PC-3 (cell line): ENCODE results near the gene PPP1R13B. TPM values are rescaled to one million over a fixed set of nuclear protein-coding genes. Genes with fewer than 3 reads are reported as not detected.
A peak's percentile ranks its signal among the peaks of the same experiment; 100 is the strongest.
"Not testable (repeated sequence)": the region's sequence is repeated elsewhere in the genome, so short reads cannot be mapped to it uniquely, and the experiment has no call there.

Source experiments
- ATAC-seq: fragments of 200-7000 bp; cut with Tn5 transposase; 2 replicates; pipeline ENCODE4 v1.9.1; 2020; ENCODE audit warnings: mild to moderate bottlenecking, moderate library complexity
- BruUV-seq: library from RNA; stranded (reverse); fragments of 400-500 nt; replicated peaks from 2 replicates; lab custom pipeline; 2021; lab: Mats Ljungman, UMichigan
- CTCF ChIA-PET: fragments of 300-600 bp; sonication (Branson Sonifier 250); formaldehyde crosslinking; loops from one replicate; lab custom pipeline; 2022; ENCODE audit warnings: antibody characterized with exemption; lab: Charles Lee
- POLR2A ChIA-PET: fragments of 300-600 bp; sonication (Branson Sonifier 250); formaldehyde crosslinking; loops from one replicate; lab custom pipeline; 2022; ENCODE audit warnings: antibody characterized with exemption; ENCODE audit not compliant: unreplicated experiment; lab: Charles Lee
- DNase-seq: peaks from one replicate; pipeline ENCODE4 v3.0.0-alpha.2; 2015
- H2AFZ ChIP-seq: fragments of 300-600 bp; sonication (generic); 2 replicates; pipeline ENCODE4 v1.6.0; 2016; ENCODE audit warnings: antibody characterized with exemption, low read length
- H3F3A ChIP-seq: fragments of 300-600 bp; sonication (generic); one replicate; pipeline ENCODE4 v1.6.0; 2017; ENCODE audit warnings: antibody characterized with exemption, low read length, control low read depth, mild to moderate bottlenecking; ENCODE audit not compliant: unreplicated experiment
- H3K27ac ChIP-seq: fragments of 300-600 bp; sonication (generic); 2 replicates; pipeline ENCODE4 v1.5.1; 2016; ENCODE audit warnings: mild to moderate bottlenecking, low read length
- H3K27me3 ChIP-seq: fragments of 300-600 bp; sonication (generic); 2 replicates; pipeline ENCODE4 v1.6.1; 2016; ENCODE audit warnings: low read length, mixed read lengths
- H3K36me3 ChIP-seq: fragments of 300-600 bp; sonication (generic); 2 replicates; pipeline ENCODE4 v1.6.1; 2016; ENCODE audit warnings: low read depth, mixed run types, low read length, mixed read lengths
- H3K4me1 ChIP-seq: fragments of 300-600 bp; sonication (generic); 2 replicates; pipeline ENCODE4 v1.5.1; 2016; ENCODE audit warnings: low read length; ENCODE audit not compliant: insufficient read depth
- H3K4me2 ChIP-seq: fragments of 300-600 bp; sonication (generic); 2 replicates; pipeline ENCODE4 v1.6.0; 2016; ENCODE audit warnings: low read length
- H3K4me3 ChIP-seq: fragments of 300-600 bp; sonication (generic); 2 replicates; pipeline ENCODE4 v1.5.1; 2016; ENCODE audit warnings: mild to moderate bottlenecking, low read length, mixed read lengths
- H3K79me2 ChIP-seq: fragments of 300-600 bp; sonication (generic); 2 replicates; pipeline ENCODE4 v1.6.1; 2017; ENCODE audit warnings: low read length, mixed read lengths
- H3K9ac ChIP-seq: fragments of 300-600 bp; sonication (generic); 2 replicates; pipeline ENCODE4 v1.6.0; 2016; ENCODE audit warnings: mild to moderate bottlenecking, low read length
- H3K9me2 ChIP-seq: fragments of 300-600 bp; sonication (generic); replicated peaks from 2 replicates; pipeline ENCODE4 v1.6.1; 2016; ENCODE audit warnings: mixed run types, low read length, mixed read lengths
- H3K9me3 ChIP-seq: fragments of 300-600 bp; sonication (generic); 2 replicates; pipeline ENCODE4 v1.6.1; 2016; ENCODE audit warnings: low read length, mixed read lengths
- H4K20me1 ChIP-seq: fragments of 300-600 bp; sonication (generic); 2 replicates; pipeline ENCODE4 v1.6.1; 2016; ENCODE audit warnings: low read length, mixed read lengths
- EZH2 ChIP-seq: fragments of 300-600 bp; sonication (generic); IDR thresholded peaks from one replicate; pipeline ENCODE4 v1.6.1; 2017; ENCODE audit warnings: antibody characterized with exemption, mild to moderate bottlenecking, low read length; ENCODE audit not compliant: unreplicated experiment
- EZH2phosphoT487 ChIP-seq: fragments of 300-600 bp; sonication (generic); IDR thresholded peaks from 2 replicates; pipeline ENCODE4 v1.6.1; 2018; ENCODE audit warnings: mild to moderate bottlenecking, antibody characterized with exemption, low read length, borderline replicate concordance
- intact Hi-C: fragments of 100-400 bp; cut with micrococcal nuclease; formaldehyde crosslinking; loops from 2 replicates; pipeline ENCODE4 v1.9.0; 2023
- total RNA-seq: library from RNA; depleted of rRNA; stranded (reverse); fragments of >200 nt; gene quantifications from 2 replicates; pipeline ENCODE4 v1.2.3, GENCODE V29; 2014
- TF ChIP-seq, protein P1 (sequence below): fragments of 300-600 bp; sonication (generic); conservative IDR thresholded peaks from 2 replicates; pipeline ENCODE4 v1.5.1; 2017; ENCODE audit warnings: antibody characterized with exemption, low read depth, mild to moderate bottlenecking, low read length

Gene PPP1R13B
- total RNA-seq, 1 experiment from 2014 or later = 13.0 TPM

DNA sequence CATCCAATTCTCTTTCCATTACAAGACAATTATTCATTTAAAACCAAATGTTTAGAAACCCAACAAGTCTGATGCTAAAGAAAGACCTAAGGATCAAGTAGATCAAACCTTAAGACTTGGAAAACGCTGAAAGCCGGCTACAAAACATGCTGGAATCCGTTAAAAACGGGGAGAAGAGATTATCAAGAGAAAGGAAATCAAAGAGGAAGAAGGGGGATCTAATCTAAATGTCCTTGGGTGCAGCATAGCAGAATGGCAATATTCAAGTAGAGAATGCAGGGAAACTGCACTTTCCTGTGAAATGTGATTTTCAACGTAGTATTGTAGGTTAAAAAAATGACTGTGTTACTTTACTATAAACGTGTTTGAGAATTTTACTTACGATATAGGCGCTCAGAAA is 1.3 kb downstream of the PPP1R13B start:
- TF ChIP-seq EZH2 = no peak
- TF ChIP-seq EZH2phosphoT487 = no peak
- TF ChIP-seq, protein P1, sequence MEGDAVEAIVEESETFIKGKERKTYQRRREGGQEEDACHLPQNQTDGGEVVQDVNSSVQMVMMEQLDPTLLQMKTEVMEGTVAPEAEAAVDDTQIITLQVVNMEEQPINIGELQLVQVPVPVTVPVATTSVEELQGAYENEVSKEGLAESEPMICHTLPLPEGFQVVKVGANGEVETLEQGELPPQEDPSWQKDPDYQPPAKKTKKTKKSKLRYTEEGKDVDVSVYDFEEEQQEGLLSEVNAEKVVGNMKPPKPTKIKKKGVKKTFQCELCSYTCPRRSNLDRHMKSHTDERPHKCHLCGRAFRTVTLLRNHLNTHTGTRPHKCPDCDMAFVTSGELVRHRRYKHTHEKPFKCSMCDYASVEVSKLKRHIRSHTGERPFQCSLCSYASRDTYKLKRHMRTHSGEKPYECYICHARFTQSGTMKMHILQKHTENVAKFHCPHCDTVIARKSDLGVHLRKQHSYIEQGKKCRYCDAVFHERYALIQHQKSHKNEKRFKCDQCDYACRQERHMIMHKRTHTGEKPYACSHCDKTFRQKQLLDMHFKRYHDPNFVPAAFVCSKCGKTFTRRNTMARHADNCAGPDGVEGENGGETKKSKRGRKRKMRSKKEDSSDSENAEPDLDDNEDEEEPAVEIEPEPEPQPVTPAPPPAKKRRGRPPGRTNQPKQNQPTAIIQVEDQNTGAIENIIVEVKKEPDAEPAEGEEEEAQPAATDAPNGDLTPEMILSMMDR = no peak
- H3K27ac ChIP-seq = no peak overlapping the region
- peak overlapping the region; percentile 53 for H3K9ac ChIP-seq
- H3K4me1 ChIP-seq = peaks cover 23% of the 10 kb centered on the region; the same call in 1 of the 2 replicates
- peaks cover 7% of the 10 kb centered on the region for H4K20me1 ChIP-seq
- CTCF ChIA-PET = interaction anchor here (0.8 kb wide), 1 partner anchor 55 kb away, joined by 4 read pairs; no protein-coding TSS in a partner anchor
- POLR2A ChIA-PET = no interaction called here
- peak overlapping the region; percentile 31; the same call in 1 of the 2 replicates for H2AFZ ChIP-seq
- peak overlapping the region; percentile 83 for H3K4me2 ChIP-seq
- ATAC-seq (no peak), DNase-seq (no peak)
- no peaks in the 10 kb centered on the region for H3F3A ChIP-seq
- H3K79me2 ChIP-seq = peaks cover 55% of the 10 kb centered on the region
- no peaks in the 10 kb centered on the region for H3K9me2 ChIP-seq
- H3K9me3 ChIP-seq = no peaks in the 10 kb centered on the region
- H3K36me3 ChIP-seq = 0 out of 2 replicates have a peak, but pooled peaks cover 3% of the 10 kb centered on the region
- intact Hi-C loops = loop anchor here (1.0 to 2.0 kb wide), 2 partner anchors 34 to 65 kb away; no protein-coding TSS in a partner anchor
- H3K27me3 ChIP-seq = no peaks in the 10 kb centered on the region
- TSS peak; percentile 53 for BruUV-seq
- H3K4me3 ChIP-seq = peak overlapping the region; percentile 81

DNA sequence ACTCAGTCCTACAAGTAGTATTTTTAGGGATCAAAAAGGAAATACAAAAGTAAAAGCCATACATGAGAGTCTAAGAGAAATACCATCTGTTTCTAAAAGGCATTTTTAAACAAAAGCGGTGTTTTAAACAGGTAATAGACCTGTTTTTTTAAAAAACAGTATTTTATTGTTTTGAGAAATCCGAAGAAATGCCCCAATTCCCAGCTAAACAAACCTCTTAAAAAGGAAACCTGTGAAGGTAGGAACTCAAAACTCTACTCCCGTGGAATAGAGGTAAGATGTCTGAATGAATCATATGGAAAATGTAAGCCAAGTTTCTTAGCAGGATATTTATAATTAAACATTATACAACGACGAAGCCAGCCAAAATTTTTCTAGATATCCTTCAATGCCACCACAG is 2.0 kb downstream of the PPP1R13B start:
- Histone ChIP-seq H3K27ac (no peak overlapping the region), H3F3A (no peaks in the 10 kb centered on the region), H4K20me1 (peaks cover 7% of the 10 kb centered on the region), H3K4me1 (peaks cover 23% of the 10 kb centered on the region; the same call in 1 of the 2 replicates), H3K4me2 (peak overlapping the region; percentile 83), H3K9me3 (no peaks in the 10 kb centered on the region), H2AFZ (no peak overlapping the region), H3K9ac (no peak overlapping the region), H3K4me3 (peak overlapping the region; percentile 81), H3K79me2 (peaks cover 60% of the 10 kb centered on the region), H3K9me2 (no peaks in the 10 kb centered on the region), H3K36me3 (0 out of 2 replicates have a peak, but pooled peaks cover 3% of the 10 kb centered on the region), H3K27me3 (no peaks in the 10 kb centered on the region)
- ChIA-PET POLR2A (no interaction called here), CTCF (interaction anchor here (0.6 to 0.8 kb wide), 2 partner anchors 55 to 953 kb away, joined by 4 read pairs; no protein-coding TSS in a partner anchor)
- ATAC-seq = no peak
- no peak for TF ChIP-seq EZH2phosphoT487
- intact Hi-C loops = no loop called here
- no TSS peak for BruUV-seq
- peak; percentile 24 for DNase-seq

DNA sequence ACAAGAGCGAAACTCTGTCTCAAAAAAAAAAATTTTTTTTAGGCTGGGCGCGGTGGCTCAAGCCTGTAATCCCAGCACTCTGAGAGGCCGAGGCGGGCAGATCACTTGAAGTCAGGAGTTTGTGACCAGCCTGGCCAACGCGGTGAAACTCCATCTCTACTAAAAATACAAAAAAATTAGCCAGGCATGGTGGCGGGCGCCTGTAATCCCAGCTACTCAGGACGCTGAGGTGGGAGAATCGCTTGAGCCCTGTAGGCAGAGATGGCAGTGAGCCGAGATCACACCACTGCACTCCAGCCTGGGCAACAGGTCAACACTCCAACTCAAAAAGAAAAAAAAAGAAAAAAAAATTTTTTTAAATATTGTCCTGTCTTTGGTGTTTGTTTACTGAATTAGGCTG is 6.1 kb downstream of the PPP1R13B start:
- ATAC-seq, H4K20me1 ChIP-seq, H3K36me3 ChIP-seq, H3K27ac ChIP-seq, H3K4me2 ChIP-seq, intact Hi-C loops, BruUV-seq, H3K9me3 ChIP-seq, H2AFZ ChIP-seq, DNase-seq, POLR2A ChIA-PET, H3K4me3 ChIP-seq, H3K27me3 ChIP-seq, H3K9me2 ChIP-seq, H3F3A ChIP-seq, H3K9ac ChIP-seq: not testable (repeated sequence)
- CTCF ChIA-PET = interaction anchor here (0.7 kb wide), 1 partner anchor 81 kb away, joined by 7 read pairs; no protein-coding TSS in a partner anchor
- Histone ChIP-seq H3K79me2 (peaks cover 92% of the 10 kb centered on the region), H3K4me1 (peaks cover 15% of the 10 kb centered on the region; the same call in 1 of the 2 replicates)
